CD4-positive, alpha-beta T cell treated with Interleukin-15 for 1 hour (primary cell): ENCODE data around the gene PIK3R3.

Experiments used
- DNase-seq: peaks from one replicate; pipeline ENCODE4 v3.0.0-alpha.2; 2020

PIK3R3 gene

DNA sequence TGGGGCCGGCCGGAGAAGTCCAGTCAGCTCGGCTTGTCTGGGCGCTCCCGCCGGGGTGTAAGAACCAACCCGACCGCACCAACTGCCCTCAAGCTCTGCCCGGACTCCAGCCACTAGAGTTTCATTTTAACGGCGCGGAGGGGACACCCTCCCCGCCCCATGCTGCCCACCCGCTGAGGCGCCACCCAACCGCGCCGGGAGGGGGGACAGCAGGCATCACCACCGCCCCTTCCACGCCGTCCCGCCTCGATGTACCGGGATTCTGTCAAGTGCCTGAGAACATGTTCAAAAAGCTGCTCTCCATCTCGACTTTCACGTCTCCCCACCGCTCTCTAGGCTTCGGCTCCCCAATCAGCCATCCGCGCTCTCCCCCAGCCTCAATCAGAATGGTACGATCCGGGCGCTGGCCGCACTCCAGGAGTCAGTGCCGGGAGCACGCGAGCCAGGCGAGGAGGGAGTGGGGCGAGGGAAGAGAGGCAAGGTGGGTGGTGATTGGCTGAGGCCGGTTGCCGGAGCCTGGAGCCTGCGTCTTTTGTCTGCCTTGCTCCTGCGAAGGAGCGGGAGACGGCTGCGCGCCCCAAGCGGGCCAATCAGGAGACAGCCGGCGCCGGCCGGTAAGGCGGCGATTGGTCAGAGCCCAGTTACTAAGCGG is at the start of gene PIK3R3:
TSS of gene PIK3R3 (minus strand) at position 101 of the 652 bp plus-strand sequence. CDS start 677 bp downstream, outside the sequence.
- peak; percentile 92 for DNase-seq

GRCh38 chr1:46181343-46182260 is 49.2 kb upstream of the PIK3R3 start:
- no peak for DNase-seq

- no peak for DNase-seq
Observed at GRCh38 chr1:46180082-46180616, 47.7 kb upstream of the PIK3R3 start.

- DNase-seq: peak; percentile 57
Observed at GRCh38 chr1:46179138-46180081, 47.0 kb upstream of the PIK3R3 start.

- no peak for DNase-seq
Observed at GRCh38 chr1:46176211-46176865, 43.9 kb upstream of the PIK3R3 start, which contains the start of gene P3R3URF. TSS of gene P3R3URF (minus strand) at chr1:46176488. CDS start at chr1:46176471, 17 bp downstream.

- DNase-seq: no peak
Observed at GRCh38 chr1:46175243-46175642, 42.8 kb upstream of the PIK3R3 start.

GRCh38 chr1:46174448-46175231 is 42.2 kb upstream of the PIK3R3 start, which contains the start of gene TSPAN1:
TSS of gene TSPAN1 (plus strand) at chr1:46175087. CDS start at chr1:46181108, 6,021 bp downstream.
- DNase-seq: no peak

DNA sequence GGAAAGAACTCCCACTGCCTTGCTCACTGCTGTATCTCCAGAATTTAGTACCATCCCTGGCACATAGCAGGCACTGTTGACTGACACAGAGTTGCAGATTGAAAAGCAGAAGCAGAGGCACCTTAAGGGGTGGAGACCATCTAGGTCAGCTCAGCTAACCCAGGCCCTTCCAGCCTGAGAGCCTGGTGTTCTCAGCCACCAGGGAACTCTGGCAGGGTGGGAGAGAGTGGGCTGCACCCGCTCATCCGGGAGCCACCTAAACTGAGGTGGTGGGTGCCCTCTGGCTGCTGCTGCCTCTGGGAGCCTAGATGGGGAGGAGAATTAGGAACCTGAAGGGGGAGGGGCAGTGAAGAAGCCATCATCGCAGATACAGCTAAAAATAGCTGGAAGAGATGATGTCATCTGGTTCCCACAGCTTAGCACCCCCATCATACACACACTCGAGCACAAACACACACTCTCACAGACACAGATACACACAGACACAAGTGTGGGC is 41.0 kb upstream of the PIK3R3 start:
- DNase-seq: no peak

DNA sequence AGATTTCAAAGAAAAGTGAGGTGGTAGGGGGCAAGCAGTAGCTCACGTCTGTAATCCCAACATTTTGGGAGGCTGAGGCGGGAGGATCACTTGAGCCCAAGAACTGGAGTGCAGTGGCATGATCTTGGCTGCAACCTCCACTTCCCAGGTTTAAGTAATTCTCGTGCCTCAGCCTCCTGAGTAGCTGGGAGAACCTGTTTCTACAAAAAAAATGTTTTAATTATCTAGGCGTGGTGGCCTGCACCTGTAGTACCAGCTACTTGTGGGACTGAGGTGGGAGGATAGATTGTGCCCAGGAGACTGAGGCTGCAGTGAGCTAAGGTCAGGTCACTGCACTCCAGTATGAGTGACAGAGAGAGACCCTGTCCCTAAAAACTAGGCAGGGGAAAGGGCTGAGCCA is 39.9 kb upstream of the PIK3R3 start:
- DNase-seq: no peak

DNA sequence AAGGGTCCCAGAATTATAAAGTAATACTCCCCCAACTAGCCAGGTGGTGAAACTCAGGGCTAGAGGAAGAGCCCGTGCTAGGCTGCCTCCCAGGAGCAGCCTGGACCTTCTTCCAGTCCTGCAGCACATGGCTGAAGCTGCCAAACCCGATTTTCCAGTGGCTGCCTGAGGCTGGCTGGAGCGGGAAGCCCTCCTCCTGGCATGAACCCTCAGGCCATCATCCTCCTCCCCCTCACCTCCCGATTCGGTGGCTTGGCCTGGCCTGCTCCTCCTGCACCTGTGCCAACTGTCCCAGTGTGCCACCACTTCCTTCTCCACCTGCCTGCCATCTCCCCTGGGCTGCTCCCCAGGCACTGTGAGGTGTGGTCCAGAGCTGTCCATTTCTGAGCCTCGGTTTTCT is 39.4 kb upstream of the PIK3R3 start:
- no peak for DNase-seq

GRCh38 chr1:46171351-46171750 is 38.9 kb upstream of the PIK3R3 start:
- no peak for DNase-seq

DNA sequence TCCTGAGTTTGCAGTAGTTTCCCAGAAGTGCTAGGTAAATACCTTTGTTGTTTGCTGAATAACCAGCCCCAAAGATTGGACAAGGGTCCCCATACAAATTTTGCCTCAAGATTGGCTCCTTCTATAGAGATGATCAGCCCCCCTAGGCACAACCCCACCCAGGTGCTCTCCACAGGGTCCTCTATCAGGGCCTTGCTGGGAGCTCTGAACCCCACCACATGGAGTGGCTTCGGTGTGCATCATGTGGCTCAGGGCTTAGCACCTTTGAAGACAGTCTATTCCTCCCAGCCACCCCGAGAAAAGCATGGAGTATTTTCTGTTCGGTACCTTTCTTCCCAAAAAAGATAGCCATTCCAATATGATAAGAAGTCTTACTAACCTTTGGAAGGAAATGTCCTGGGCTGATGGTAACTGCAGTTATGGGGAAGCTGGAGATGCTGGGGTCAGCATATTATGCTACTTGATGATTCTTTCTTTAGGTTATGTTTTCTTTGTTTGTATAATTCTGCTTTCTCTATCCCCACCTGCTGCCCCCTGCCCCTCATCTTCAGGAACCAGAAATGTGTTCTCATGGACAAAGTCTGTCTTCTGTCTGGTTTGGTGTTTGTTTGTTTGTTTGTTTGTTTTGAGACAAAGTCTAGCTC is 37.5 kb upstream of the PIK3R3 start:
- no peak for DNase-seq

DNA sequence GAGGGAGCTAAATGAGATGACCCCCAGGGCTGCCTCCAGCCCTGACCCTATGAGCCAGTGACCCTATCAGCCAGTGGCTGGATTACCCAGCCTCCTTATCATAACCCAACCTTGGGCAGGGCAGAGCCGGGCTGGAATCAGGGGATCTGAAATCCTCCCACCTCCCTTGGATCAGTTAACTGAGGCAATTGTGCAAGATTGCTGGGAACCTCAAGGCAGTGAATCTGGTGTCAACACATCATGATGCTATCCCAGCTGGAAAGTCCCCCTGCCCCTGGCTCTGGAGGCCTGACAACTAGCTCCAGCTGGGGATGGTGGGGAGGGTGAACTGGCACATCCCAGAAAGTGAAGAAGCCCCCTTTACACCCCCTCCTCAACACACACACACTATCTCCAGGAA is 36.0 kb upstream of the PIK3R3 start:
- no peak for DNase-seq

DNA sequence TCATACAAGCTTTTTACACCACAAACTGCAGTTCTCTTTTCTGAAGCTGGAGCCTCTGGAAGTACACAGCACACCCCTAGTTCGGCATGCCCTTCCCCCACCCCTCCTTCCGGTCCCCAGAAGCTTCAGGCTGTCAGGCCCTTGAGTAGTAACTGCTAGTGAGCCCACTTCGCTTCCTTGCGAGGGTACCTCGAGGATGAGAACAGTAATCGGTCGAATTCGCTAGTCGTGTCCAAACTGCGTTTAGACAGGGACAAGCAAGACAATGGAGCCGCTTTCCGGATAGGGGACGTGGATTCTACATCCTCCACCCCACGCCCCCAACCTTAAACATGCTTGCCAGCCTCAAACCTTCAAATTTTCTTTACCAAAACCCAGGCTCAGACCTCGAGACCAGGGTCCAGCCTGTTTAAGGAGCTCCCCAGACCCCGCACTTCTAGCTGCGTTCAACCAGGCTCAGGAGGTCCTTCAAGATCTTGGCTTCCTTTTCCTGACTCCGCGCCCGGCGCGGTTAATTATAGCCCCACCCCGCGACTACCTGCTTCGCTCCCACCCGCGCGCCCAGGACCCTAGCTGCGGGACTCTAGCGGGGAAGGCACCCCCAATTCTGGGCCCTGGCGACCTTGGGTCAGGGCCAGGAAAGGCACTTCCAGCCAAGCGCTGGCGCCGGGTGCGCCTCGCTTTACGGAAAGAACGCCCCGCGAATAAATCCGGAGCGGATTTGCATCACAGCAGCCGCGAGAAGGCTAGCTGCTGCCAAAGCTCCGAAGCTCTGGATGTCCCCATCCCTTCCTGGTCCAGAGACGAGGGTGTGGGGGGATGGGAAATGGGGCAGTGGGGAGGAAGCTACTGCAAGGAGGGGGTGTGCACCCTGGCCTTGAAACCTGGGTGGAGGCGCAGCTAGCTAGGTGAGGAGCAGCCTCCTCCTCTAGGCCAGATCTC is 34.4 kb upstream of the PIK3R3 start:
- DNase-seq: peak; percentile 36

DNA sequence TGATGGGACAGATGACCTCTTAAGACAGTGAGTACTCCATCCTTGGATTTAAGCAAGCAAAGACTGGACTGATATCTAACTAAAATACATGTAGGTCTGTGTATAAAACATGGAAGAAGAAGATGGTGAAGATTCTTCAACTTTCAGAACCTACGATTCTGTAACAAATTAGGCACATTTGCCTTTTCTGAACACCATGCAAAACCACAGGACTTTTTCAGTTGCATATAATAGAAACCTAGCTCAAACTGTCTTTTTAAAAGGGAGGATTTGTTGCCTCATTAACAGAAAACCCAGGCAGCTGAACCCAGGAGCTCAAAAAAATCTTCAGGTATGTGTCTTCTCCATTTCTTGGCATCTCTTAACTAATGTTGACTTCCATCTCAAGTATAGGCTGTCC is 27.8 kb upstream of the PIK3R3 start:
- no peak for DNase-seq

DNA sequence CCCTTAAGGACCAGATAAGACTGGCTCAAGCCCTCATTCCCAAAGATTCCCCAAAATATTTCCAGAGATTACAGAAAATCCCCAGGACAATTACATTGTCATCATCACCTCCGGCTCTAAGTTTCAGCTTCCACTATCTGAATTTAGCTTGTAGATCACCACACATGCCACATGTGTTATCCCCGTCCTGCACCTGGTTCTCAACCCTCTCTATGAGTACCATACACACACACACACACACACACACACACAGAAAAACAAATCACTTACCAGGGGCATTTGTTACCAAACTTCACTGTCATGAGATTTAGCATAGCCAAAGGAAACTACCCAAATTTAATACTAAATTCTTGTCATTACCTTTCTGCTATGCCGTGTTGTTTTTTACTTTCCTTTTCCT is 27.1 kb upstream of the PIK3R3 start:
- DNase-seq: no peak

DNA sequence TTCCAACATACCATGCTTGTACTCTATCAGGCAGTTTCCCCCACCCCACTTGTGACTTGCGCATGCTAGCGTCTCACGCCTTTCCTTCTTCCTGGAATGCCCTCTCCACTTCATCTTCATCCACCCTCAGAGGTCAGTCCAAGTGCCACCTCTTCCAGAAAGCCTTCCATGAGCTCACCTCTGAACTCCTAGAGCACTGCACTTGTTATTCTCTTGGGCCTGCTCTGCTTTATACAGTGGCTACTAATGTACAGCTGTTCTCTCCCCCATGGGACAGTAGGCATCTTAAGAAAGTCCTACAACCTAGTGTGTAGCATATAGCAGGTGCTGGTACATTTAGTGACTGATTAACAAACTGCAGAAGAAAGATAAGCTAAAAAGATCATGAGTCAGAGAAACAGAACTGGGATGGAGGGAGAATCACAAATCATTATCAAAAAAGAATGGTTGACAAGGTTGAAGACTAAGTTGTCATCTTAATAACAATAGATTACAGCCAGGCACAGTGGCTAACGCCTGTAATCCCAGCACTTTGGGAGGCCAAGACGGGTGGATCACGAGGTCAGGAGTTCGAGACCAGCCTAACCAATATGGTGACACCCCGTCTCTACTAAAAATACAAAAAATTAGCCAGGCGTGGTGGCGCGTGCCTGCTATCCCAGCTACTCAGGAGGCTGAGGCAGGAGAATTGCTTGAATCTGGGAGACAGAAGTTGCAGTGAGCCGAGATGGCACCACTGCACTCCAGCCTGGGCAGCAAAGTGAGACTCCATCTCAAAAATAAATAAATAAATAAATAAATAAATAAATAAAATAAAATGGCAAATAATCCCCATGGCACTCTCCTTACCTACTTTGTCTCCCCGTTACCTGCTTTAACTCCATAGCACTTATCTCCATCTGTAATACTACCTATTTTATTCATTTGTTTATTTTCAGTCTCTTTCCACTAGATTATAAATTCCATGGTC is 26.2 kb upstream of the PIK3R3 start:
- no peak for DNase-seq

GRCh38 chr1:46157916-46158311 is 25.5 kb upstream of the PIK3R3 start:
- no peak for DNase-seq
